Progenitor cell of endocrine pancreas (in vitro differentiated cells): ENCODE results near the gene KSR2. TPM values are rescaled to one million over a fixed set of nuclear protein-coding genes. Genes with fewer than 3 reads are reported as not detected.

Source experiments
- DNase-seq: peaks from one replicate; pipeline ENCODE4 v3.0.0; 2021; ENCODE audit warnings: low spot score; ENCODE audit not compliant: unreplicated experiment
- H3K27ac Mint-ChIP-seq: 2 replicates; pipeline ENCODE4 v1.8.0; 2021; ENCODE audit warnings: mild to moderate bottlenecking, moderate library complexity, mixed read lengths
- H3K27me3 Mint-ChIP-seq: 2 replicates; pipeline ENCODE4 v1.8.0; 2021; ENCODE audit warnings: mixed read lengths
- H3K36me3 Mint-ChIP-seq: 2 replicates; pipeline ENCODE4 v1.8.0; 2022; ENCODE audit warnings: mixed read lengths; ENCODE audit not compliant: insufficient read depth
- H3K4me1 Mint-ChIP-seq: 2 replicates; pipeline ENCODE4 v1.8.0; 2021; ENCODE audit warnings: low read depth, mixed read lengths
- H3K4me3 Mint-ChIP-seq: 2 replicates; pipeline ENCODE4 v1.8.0; 2021; ENCODE audit warnings: low read depth, mild to moderate bottlenecking, moderate library complexity, mixed read lengths
- H3K9me3 Mint-ChIP-seq: 2 replicates; pipeline ENCODE4 v1.8.0; 2021; ENCODE audit warnings: low read depth, mixed read lengths
- total RNA-seq: library from RNA; stranded (reverse); gene quantifications from 2 replicates; pipeline ENCODE4 v1.2.1, GENCODE V29; 2021
- TF ChIP-seq, protein P1 (sequence below): fragments of 200-600 bp; sonication (generic); IDR thresholded peaks from one replicate; pipeline ENCODE4 v1.5.0; 2021; ENCODE audit warnings: antibody characterized with exemption, mild to moderate bottlenecking; ENCODE audit not compliant: unreplicated experiment

Gene KSR2
- total RNA-seq, 1 donor from 2014 or later, result 1.8 TPM

DNA sequence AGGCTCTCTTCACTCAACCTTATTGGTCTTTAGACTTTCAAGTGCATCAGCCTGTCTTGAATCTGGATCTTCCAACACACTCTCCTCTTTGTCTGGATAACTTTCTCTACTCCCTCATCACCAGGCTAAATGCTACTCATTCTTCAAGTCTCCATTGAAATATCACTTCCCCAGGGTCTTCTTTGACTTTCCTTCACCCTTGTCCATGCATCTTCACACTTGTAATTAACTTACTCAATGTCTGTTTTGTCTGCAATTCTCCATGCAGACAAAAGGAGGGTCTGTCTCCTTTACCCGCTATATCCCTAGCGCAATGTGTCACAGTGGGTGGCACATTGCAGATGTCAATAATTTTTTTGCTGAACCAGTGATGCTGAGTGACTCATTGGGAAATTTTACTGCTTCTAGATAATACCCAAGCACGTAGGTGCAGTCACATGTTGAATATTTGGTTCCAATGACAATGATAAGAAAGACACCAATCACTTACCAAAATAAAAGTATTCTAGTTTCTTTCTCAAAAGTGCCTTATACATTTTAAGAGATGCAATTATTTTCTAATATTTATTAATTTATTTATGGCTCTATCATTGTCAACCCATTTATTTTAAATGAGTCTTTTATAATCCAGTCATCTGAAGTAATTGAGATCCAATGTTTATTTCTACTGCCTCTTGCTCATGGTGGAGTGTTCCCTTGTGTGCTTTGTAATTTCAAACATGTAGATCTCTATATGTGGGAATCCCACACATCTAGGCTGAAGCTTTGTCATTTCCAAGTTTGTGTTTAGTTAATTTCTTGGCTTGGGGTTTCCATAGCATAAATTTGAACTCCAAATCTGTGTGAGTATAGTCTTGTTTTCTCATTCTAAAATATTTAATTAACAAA, 26.0 kb upstream of the KSR2 start:
- no peak for DNase-seq
- Mint-ChIP-seq H3K27ac (no peak overlapping the region), H3K9me3 (peaks cover 1% of the 10 kb centered on the region), H3K27me3 (no peaks in the 10 kb centered on the region), H3K4me3 (no peak overlapping the region), H3K4me1 (peaks cover 9% of the 10 kb centered on the region), H3K36me3 (no peaks in the 10 kb centered on the region)
- TF ChIP-seq, protein P1, sequence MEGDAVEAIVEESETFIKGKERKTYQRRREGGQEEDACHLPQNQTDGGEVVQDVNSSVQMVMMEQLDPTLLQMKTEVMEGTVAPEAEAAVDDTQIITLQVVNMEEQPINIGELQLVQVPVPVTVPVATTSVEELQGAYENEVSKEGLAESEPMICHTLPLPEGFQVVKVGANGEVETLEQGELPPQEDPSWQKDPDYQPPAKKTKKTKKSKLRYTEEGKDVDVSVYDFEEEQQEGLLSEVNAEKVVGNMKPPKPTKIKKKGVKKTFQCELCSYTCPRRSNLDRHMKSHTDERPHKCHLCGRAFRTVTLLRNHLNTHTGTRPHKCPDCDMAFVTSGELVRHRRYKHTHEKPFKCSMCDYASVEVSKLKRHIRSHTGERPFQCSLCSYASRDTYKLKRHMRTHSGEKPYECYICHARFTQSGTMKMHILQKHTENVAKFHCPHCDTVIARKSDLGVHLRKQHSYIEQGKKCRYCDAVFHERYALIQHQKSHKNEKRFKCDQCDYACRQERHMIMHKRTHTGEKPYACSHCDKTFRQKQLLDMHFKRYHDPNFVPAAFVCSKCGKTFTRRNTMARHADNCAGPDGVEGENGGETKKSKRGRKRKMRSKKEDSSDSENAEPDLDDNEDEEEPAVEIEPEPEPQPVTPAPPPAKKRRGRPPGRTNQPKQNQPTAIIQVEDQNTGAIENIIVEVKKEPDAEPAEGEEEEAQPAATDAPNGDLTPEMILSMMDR, result no peak

DNA sequence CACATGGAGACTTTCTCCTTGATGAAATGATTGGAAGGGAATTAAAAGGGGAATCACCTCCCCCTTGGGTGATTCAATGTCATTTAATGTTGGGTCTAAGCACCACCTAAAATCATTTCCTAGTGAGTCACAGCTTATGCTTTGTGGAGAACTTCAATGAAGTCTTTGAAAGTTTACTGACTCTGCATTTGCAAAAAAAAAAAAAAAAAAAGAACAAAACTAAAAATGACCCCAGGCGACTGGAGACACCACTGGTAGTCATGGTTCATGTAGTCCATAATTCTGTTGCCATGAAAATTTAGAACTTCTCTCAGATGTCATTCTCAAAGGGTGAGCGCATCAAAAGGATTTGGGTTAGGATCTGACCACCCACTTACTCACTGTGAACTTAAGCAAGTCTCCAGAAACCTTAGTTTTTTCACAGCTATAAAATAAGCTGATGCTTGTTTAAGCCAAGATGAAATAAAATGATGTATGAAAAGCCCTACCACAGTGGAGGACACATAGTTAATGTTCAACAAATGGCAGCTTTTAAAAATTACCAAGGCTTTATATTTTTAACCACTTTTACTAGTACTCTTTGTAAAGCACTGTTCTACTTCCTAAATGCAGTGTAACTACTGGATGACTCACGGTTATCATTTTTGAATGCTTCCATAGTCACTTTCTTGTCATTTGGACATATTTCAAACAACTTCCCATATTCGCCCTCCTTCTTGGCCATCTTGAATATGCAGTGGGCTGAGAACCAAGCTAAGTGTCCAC, 18.1 kb upstream of the KSR2 start:
- H3K27me3 Mint-ChIP-seq, result peaks cover 4% of the 10 kb centered on the region
- no peaks in the 10 kb centered on the region for H3K36me3 Mint-ChIP-seq
- TF ChIP-seq, protein P1, result no peak

DNA sequence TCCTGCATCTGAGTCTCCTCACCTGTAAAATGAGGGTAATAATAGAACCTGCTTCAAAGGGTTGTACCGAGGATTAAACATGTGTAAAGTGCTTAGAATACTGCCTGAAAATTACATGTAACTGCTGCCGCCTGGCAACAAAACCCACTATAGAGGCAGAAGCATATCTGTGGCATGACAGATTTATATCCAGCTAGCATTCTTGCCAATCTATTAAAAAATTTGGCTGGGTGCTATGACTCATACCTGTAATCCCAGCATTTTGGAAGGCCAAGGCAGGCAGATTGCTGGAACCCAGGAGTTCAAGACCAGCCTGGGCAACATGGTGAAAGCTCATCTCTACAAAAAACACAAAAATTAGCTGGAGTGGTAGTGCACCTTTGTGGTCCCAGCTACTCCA, 16.4 kb upstream of the KSR2 start:
- Mint-ChIP-seq H3K9me3 (no peaks in the 10 kb centered on the region), H3K4me1 (no peaks in the 10 kb centered on the region), H3K27me3 (peaks cover 7% of the 10 kb centered on the region), H3K4me3 (no peak overlapping the region), H3K36me3 (no peaks in the 10 kb centered on the region), H3K27ac (no peak overlapping the region)
- no peak for DNase-seq
- TF ChIP-seq, protein P1, result no peak

More for the DNA sequence above, 18.1 kb upstream of the KSR2 start:
- H3K27ac Mint-ChIP-seq, result no peak overlapping the region
- DNase-seq, result no peak
- H3K9me3 Mint-ChIP-seq, result no peaks in the 10 kb centered on the region
- no peaks in the 10 kb centered on the region for H3K4me1 Mint-ChIP-seq
- no peak overlapping the region for H3K4me3 Mint-ChIP-seq

- no peaks in the 10 kb centered on the region for H3K36me3 Mint-ChIP-seq
- H3K9me3 Mint-ChIP-seq, result no peaks in the 10 kb centered on the region
- no peaks in the 10 kb centered on the region for H3K4me1 Mint-ChIP-seq
- H3K27me3 Mint-ChIP-seq, result peaks cover 12% of the 10 kb centered on the region
- no peak overlapping the region for H3K27ac Mint-ChIP-seq
- no peak overlapping the region for H3K4me3 Mint-ChIP-seq
- TF ChIP-seq, protein P1, result no peak
- DNase-seq, result no peak
These were observed 12.5 kb upstream of the KSR2 start for GRCh38 chr12:117981267-117981666.

DNA sequence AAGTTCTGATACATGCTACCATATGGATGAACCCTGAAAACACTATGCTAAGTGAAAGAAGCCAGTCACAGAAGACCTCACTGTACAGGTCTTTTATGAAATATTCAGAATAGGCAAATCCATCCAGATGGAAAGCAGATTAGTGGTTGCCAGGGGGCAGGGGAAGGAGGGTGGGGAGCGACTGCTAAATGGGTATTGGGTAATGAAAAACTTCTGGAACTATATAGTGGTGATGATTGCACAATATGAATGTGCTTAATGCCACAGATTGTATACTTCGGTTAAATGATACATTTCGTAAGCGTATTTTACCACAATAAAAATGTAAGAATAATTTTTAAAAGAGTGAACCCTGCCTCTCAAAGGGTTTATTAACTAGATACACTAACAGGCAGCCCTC, 11.8 kb upstream of the KSR2 start:
- Mint-ChIP-seq H3K36me3 (no peaks in the 10 kb centered on the region), H3K27me3 (peaks cover 13% of the 10 kb centered on the region), H3K9me3 (no peaks in the 10 kb centered on the region), H3K4me3 (no peak overlapping the region), H3K4me1 (no peaks in the 10 kb centered on the region), H3K27ac (no peak overlapping the region)
- no peak for DNase-seq
- TF ChIP-seq, protein P1, result no peak
